HTR-8/SVneo (cell line): ENCODE measurements around the gene AOPEP.
A peak's percentile ranks its signal among the peaks of the same experiment; 100 is the strongest.

ENCODE experiments used
- DNase-seq: peaks from one replicate; pipeline ENCODE4 v3.0.0; 2011; ENCODE audit warnings: low spot score, mixed read lengths; ENCODE audit not compliant: insufficient read length
- FAIRE-seq: peaks from 2 replicates; lab custom pipeline; 2011; peaks lifted over from hg19 to GRCh38; lab: Jason Lieb, UNC

Gene AOPEP

GRCh38 chr9:94881454-94881853 lies 155.0 kb downstream of the AOPEP start:
- FAIRE-seq (no peak), DNase-seq (no peak)

GRCh38 chr9:94881940-94882339 lies 155.4 kb downstream of the AOPEP start:
- DNase-seq, result no peak
- no peak for FAIRE-seq

GRCh38 chr9:94882966-94883641 lies 156.6 kb downstream of the AOPEP start:
- DNase-seq (no peak), FAIRE-seq (no peak)

GRCh38 chr9:94885854-94886447 lies 159.5 kb downstream of the AOPEP start:
- no peak for FAIRE-seq
- no peak for DNase-seq

- DNase-seq (no peak), FAIRE-seq (no peak)
These were observed 161.2 kb downstream of the AOPEP start for GRCh38 chr9:94887721-94888120.

GRCh38 chr9:94888775-94889174 lies 162.3 kb downstream of the AOPEP start:
- DNase-seq, result no peak
- no peak for FAIRE-seq

GRCh38 chr9:94889628-94890027 lies 163.1 kb downstream of the AOPEP start:
- FAIRE-seq, result no peak
- DNase-seq, result no peak

GRCh38 chr9:94891183-94891582 lies 164.7 kb downstream of the AOPEP start:
- no peak for FAIRE-seq
- DNase-seq, result no peak

GRCh38 chr9:94892675-94893074 lies 166.2 kb downstream of the AOPEP start:
- DNase-seq (no peak), FAIRE-seq (no peak)

- FAIRE-seq (no peak), DNase-seq (no peak)
These were observed 167.7 kb downstream of the AOPEP start for GRCh38 chr9:94894094-94894699.

GRCh38 chr9:94895668-94896067 lies 169.2 kb downstream of the AOPEP start:
- DNase-seq (no peak), FAIRE-seq (no peak)

GRCh38 chr9:94896512-94896911 lies 170.0 kb downstream of the AOPEP start:
- DNase-seq (no peak), FAIRE-seq (no peak)

GRCh38 chr9:94899464-94900221 lies 173.1 kb downstream of the AOPEP start:
- DNase-seq, result no peak
- no peak for FAIRE-seq

- DNase-seq (peak; percentile 48), FAIRE-seq (no peak)
These were observed 173.9 kb downstream of the AOPEP start for GRCh38 chr9:94900222-94901018.

GRCh38 chr9:94901019-94901363 lies 174.5 kb downstream of the AOPEP start:
- FAIRE-seq, result no peak
- DNase-seq, result no peak

- no peak for DNase-seq
- FAIRE-seq, result no peak
These were observed 177.5 kb downstream of the AOPEP start for GRCh38 chr9:94903961-94904421.

GRCh38 chr9:94904806-94905205 lies 178.3 kb downstream of the AOPEP start:
- FAIRE-seq (no peak), DNase-seq (no peak)

GRCh38 chr9:94905606-94906005 lies 179.1 kb downstream of the AOPEP start:
- no peak for DNase-seq
- no peak for FAIRE-seq

GRCh38 chr9:94906181-94906580 lies 179.7 kb downstream of the AOPEP start:
- FAIRE-seq (no peak), DNase-seq (no peak)

GRCh38 chr9:94906713-94907112 lies 180.2 kb downstream of the AOPEP start:
- DNase-seq, result no peak
- FAIRE-seq, result no peak
